Measurements from ENCODE around the gene RASIP1. TPM values are rescaled to one million over a fixed set of nuclear protein-coding genes. Genes with fewer than 3 reads are reported as not detected.

The RASIP1 gene
- total RNA-seq, 3 donors from 2014 or later = 1.7 to 8.6 (median 3.2) TPM

GRCh38 chr19:48757089-48757675 is 16.8 kb upstream of the RASIP1 start:
- H3K4me1 ChIP-seq (ENCODE audit: low read depth) = peaks cover 8% of the 10 kb centered on the region
- no peak for ATAC-seq

GRCh38 chr19:48756686-48757085 is 16.3 kb upstream of the RASIP1 start:
- Histone ChIP-seq H3K9me3 (no peaks in the 10 kb centered on the region), H3K36me3 (ENCODE audit: low read depth) (no peaks in the 10 kb centered on the region), H3K4me1 (ENCODE audit: low read depth) (peaks cover 10% of the 10 kb centered on the region), H3K4me3 (no peak overlapping the region)
- TF ChIP-seq, protein P1, sequence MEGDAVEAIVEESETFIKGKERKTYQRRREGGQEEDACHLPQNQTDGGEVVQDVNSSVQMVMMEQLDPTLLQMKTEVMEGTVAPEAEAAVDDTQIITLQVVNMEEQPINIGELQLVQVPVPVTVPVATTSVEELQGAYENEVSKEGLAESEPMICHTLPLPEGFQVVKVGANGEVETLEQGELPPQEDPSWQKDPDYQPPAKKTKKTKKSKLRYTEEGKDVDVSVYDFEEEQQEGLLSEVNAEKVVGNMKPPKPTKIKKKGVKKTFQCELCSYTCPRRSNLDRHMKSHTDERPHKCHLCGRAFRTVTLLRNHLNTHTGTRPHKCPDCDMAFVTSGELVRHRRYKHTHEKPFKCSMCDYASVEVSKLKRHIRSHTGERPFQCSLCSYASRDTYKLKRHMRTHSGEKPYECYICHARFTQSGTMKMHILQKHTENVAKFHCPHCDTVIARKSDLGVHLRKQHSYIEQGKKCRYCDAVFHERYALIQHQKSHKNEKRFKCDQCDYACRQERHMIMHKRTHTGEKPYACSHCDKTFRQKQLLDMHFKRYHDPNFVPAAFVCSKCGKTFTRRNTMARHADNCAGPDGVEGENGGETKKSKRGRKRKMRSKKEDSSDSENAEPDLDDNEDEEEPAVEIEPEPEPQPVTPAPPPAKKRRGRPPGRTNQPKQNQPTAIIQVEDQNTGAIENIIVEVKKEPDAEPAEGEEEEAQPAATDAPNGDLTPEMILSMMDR (IDR thresholded peaks at IDR 0.05) = no peak
- intact Hi-C loops (cut with DNase I, micrococcal nuclease) = no loop called here
- ATAC-seq (no peak), DNase-seq (no peak)

More at GRCh38 chr19:48757089-48757675, 16.8 kb upstream of the RASIP1 start:
- Histone ChIP-seq H3K4me3 (no peak overlapping the region), H3K9me3 (no peaks in the 10 kb centered on the region), H3K36me3 (ENCODE audit: low read depth) (no peaks in the 10 kb centered on the region)
- TF ChIP-seq, protein P1 (IDR thresholded peaks at IDR 0.05) = no peak
- no peak for DNase-seq
- intact Hi-C loops (cut with DNase I, micrococcal nuclease) = no loop called here

GRCh38 chr19:48756212-48756611 is 15.8 kb upstream of the RASIP1 start:
- Histone ChIP-seq H3K9me3 (no peaks in the 10 kb centered on the region), H3K4me1 (ENCODE audit: low read depth) (peaks cover 10% of the 10 kb centered on the region), H3K4me3 (no peak overlapping the region), H3K36me3 (ENCODE audit: low read depth) (no peaks in the 10 kb centered on the region)
- intact Hi-C loops (cut with DNase I, micrococcal nuclease) = no loop called here
- ATAC-seq (no peak), DNase-seq (no peak)
- TF ChIP-seq, protein P1 (IDR thresholded peaks at IDR 0.05) = no peak

DNA sequence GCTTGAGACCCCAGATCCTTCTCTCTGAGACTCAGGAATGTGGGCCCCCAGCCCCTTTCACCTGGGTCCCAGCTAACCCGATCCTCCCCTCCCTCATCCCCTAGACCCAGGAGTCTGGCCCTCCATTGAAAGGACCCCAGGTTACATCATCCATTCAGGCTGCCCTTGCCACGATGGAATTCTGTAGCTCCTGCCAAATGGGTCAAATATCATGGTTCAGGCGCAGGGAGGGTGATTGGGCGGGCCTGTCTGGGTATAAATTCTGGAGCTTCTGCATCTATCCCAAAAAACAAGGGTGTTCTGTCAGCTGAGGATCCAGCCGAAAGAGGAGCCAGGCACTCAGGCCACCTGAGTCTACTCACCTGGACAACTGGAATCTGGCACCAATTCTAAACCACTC is 15.4 kb upstream of the RASIP1 start:
- DNase-seq (no peak), ATAC-seq (no peak)
- Histone ChIP-seq H3K4me1 (ENCODE audit: low read depth) (peaks cover 10% of the 10 kb centered on the region), H3K36me3 (ENCODE audit: low read depth) (no peaks in the 10 kb centered on the region), H3K9me3 (no peaks in the 10 kb centered on the region), H3K4me3 (no peak overlapping the region)
- TF ChIP-seq, protein P1 (IDR thresholded peaks at IDR 0.05) = no peak
- intact Hi-C loops (cut with DNase I, micrococcal nuclease) = no loop called here

DNA sequence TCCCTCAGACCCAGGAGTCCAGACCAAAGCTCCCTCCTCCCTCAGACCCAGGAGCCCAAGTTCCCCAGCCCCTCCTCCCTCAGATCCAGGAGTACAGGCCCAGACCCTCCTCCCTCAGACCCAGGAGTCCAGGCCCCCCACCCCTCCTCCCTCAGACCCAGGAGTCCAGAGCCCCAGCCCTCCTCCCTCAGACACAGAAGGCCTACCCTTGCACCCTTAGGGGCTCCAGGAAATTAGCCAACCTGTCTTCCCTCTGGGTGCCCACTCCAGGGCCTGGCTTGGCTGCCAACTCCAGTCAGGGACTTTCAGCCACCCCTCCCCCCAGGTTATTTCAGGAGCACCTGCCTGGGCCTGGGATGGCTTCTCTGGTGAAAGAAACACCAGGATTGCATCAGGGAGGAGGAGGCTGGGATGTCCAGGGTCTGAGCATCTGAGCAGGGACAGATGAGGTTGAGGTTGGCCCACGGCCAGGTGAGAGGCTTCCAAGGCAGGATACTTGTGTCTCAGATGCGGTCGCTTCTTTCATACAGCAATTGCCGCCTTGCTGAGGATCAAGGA is 14.8 kb upstream of the RASIP1 start, which contains the start of gene FGF21:
Gene FGF21 (plus strand): TSS at position 441 of the 558 bp plus-strand sequence. CDS start 713 bp downstream, outside the sequence.
- Histone ChIP-seq H3K36me3 (ENCODE audit: low read depth) (no peaks in the 10 kb centered on the region), H3K9me3 (no peaks in the 10 kb centered on the region), H3K4me1 (ENCODE audit: low read depth) (peaks cover 10% of the 10 kb centered on the region), H3K4me3 (no peak within 1 kb of the TSS)
- DNase-seq (no peak), ATAC-seq (no peak)
- TF ChIP-seq, protein P1 (IDR thresholded peaks at IDR 0.05) = no peak
- intact Hi-C loops (cut with DNase I, micrococcal nuclease) = no loop called here

Data from mucosa of descending colon (tissue), 3 donors.